IPS-18c (cell line): ENCODE measurements around the gene OR2D2.

Source experiments
- H3K4me3 ChIP-seq: 2 replicates; pipeline ENCODE4 v1.7.0; 2013; ENCODE audit warnings: low read depth, mild to moderate bottlenecking, low read length, moderate library complexity; ENCODE audit not compliant: insufficient read depth
- H3K9me3 ChIP-seq: one replicate; pipeline ENCODE4 v1.6.1; 2013; ENCODE audit warnings: mild to moderate bottlenecking, low read length, moderate library complexity; ENCODE audit not compliant: control insufficient read depth, insufficient read depth

The OR2D2 gene

DNA sequence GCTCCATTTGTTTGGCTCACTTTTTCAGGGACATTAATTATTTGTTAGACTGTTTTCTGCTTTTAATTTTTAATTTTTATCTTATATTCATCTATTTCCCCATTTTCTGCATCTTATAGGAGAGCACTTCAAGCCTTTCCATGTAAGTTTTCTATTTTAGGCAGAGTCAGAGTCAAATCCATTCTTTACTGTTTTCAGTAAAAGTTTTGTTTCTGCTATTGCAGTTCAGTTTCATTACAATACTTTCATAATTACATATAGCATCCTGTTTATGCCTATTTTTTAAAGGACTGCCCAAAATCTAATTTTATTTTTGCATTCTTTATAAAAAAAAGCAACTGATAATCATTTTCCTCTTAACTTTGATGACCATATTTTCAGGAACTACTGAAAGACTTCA is 50.6 kb downstream of the OR2D2 start:
- no peak overlapping the region for H3K4me3 ChIP-seq

More for the DNA sequence above, 50.6 kb downstream of the OR2D2 start:
- H3K9me3 ChIP-seq = no peaks in the 10 kb centered on the region
